ENCODE results near the gene PLAAT3. TPM values are rescaled to one million over a fixed set of nuclear protein-coding genes. Genes with fewer than 3 reads are reported as not detected.

PLAAT3 gene
- polyA plus RNA-seq, 1 of the 3 experiments (the other 2 are of a cell fraction) = 44.0 TPM

DNA sequence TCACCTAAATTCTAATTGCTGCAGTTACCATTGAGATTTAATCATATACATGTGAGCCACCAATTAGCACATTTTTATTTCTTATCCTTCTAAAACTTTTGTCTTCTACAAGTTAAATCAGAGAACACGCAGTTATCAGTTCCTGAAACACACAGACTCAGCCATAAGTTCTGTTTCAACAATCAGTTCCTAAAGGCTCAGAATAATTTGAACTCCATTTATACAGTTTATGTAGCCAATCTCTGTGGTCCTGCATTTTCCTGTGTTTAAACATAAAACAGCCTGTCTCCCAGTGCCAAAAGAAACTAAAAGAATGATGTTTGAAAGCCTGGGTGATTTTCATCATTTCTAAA is 2.9 kb downstream of the PLAAT3 start:
- ChIA-PET POLR2A (no interaction called here), CTCF (interaction anchor here (1.0 kb wide), 1 partner anchor 132 kb away, joined by 3 read pairs; no protein-coding TSS in a partner anchor)
- H3K36me3 ChIP-seq (replicated peaks in 1 of 2; ENCODE audit: control insufficient read depth in 1 of 2, insufficient read depth in 2 of 2, low read length in 1 of 2) = no peaks in the 10 kb centered on the region
- no peak for DNase-seq
- TF ChIP-seq ELF1 (IDR thresholded peaks at IDR 0.05) (no peak), RCOR1 (IDR thresholded peaks at IDR 0.05; ENCODE audit: low read length) (no peak), EP300 (IDR thresholded peaks at IDR 0.05; ENCODE audit: borderline replicate concordance in 1 of 2, low read depth in 1 of 2, low read length in 1 of 2) (no peak), REST (IDR thresholded peaks at IDR 0.05; ENCODE audit: low read depth, low read length) (no peak), PBX3 (IDR thresholded peaks at IDR 0.05) (no peak)
- TF ChIP-seq, protein P1, sequence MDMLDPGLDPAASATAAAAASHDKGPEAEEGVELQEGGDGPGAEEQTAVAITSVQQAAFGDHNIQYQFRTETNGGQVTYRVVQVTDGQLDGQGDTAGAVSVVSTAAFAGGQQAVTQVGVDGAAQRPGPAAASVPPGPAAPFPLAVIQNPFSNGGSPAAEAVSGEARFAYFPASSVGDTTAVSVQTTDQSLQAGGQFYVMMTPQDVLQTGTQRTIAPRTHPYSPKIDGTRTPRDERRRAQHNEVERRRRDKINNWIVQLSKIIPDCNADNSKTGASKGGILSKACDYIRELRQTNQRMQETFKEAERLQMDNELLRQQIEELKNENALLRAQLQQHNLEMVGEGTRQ (IDR thresholded peaks at IDR 0.05; ENCODE audit: borderline replicate concordance, low read depth, low read length) = no peak
- H3K27ac ChIP-seq (ENCODE audit: low read depth in 2 of 2, low read length in 1 of 2) = no peak overlapping the region
- no peaks in the 10 kb centered on the region for H3K27me3 ChIP-seq (ENCODE audit: insufficient read depth)
- H3K4me1 ChIP-seq (ENCODE audit: control insufficient read depth in 1 of 2, insufficient read depth in 2 of 2, low read depth in 1 of 2, low read length in 1 of 2) = peaks cover 14 to 15% of the 10 kb centered on the region in 2 experiments
- H2AFZ ChIP-seq (ENCODE audit: low read depth) = no peak overlapping the region
- H3K9ac ChIP-seq = no peak overlapping the region
- H3K79me2 ChIP-seq (ENCODE audit: insufficient read depth) = no peaks in the 10 kb centered on the region
- H3K9me2 ChIP-seq = no peaks in the 10 kb centered on the region
- peaks cover 9% of the 10 kb centered on the region for H3F3A ChIP-seq (replicated peaks; ENCODE audit: insufficient read depth)
- no peak overlapping the region for H3K4me2 ChIP-seq
- H4K20me1 ChIP-seq (ENCODE audit: insufficient read depth) = no peaks in the 10 kb centered on the region
- no peaks in the 10 kb centered on the region for H3K9me3 ChIP-seq
- no peak overlapping the region for H3K4me3 ChIP-seq (ENCODE audit: low read depth in 2 of 2, low read length in 1 of 2)
- WGBS (ENCODE audit: low lambda C conversion rate) = 94% methylated on average over 1 of the region's 1 CpG

DNA sequence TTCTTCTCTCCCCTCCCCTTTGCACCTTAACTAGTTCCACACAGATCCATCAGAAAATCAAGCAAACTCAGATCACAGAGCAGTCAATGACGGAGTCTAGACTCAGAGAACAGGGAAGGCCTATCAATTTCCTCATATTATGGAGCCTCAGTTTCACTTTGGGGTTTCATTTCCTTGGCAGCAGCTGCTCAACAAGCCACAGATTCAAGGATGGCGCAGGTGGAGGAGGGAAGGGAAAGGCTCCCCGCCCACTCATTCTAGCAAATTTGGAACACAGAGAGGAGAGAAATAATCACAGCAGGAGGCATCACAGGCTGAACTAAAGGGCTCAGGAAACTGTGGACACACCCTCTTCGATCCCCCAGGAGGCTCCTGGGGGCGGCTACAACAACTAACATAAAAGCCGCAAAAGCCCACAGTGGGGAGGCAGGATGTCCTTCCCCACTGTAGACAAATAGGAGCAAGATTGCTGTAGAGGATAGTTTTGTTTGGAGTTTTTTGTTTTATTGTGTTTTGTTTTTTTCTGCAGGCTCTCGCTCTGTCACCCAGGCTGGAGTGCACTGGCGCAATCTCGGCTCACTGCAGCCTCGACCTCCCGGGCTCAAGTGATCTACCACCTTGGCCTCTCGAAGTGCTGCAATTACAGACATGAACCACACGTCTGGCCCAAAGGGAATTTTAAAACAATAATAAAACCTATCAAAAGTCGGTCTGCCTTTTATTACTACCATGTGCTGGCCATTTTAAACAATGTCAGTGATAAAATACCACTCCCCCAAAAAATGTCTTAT is 3.4 kb downstream of the PLAAT3 start:
- Histone ChIP-seq H3F3A (replicated peaks; ENCODE audit: insufficient read depth) (peaks cover 9% of the 10 kb centered on the region), H3K9me2 (no peaks in the 10 kb centered on the region), H3K4me3 (ENCODE audit: low read depth in 2 of 2, low read length in 1 of 2) (no peak overlapping the region), H3K4me2 (no peak overlapping the region), H2AFZ (ENCODE audit: low read depth) (no peak overlapping the region), H3K27ac (ENCODE audit: low read depth in 2 of 2, low read length in 1 of 2) (no peak overlapping the region), H3K9ac (no peak overlapping the region), H4K20me1 (ENCODE audit: insufficient read depth) (no peaks in the 10 kb centered on the region), H3K36me3 (replicated peaks in 1 of 2; ENCODE audit: control insufficient read depth in 1 of 2, insufficient read depth in 2 of 2, low read length in 1 of 2) (no peaks in the 10 kb centered on the region), H3K27me3 (ENCODE audit: insufficient read depth) (no peaks in the 10 kb centered on the region), H3K4me1 (ENCODE audit: control insufficient read depth in 1 of 2, insufficient read depth in 2 of 2, low read depth in 1 of 2, low read length in 1 of 2) (peaks cover 14 to 15% of the 10 kb centered on the region in 2 experiments), H3K9me3 (no peaks in the 10 kb centered on the region), H3K79me2 (ENCODE audit: insufficient read depth) (no peaks in the 10 kb centered on the region)
- TF ChIP-seq, protein P2, sequence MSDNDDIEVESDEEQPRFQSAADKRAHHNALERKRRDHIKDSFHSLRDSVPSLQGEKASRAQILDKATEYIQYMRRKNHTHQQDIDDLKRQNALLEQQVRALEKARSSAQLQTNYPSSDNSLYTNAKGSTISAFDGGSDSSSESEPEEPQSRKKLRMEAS (IDR thresholded peaks at IDR 0.05; ENCODE audit: low read depth) = no peak
- ChIA-PET CTCF (no interaction called here), POLR2A (no interaction called here)
- no peak for DNase-seq
- WGBS (ENCODE audit: low lambda C conversion rate) = 82% methylated on average over 14 of the region's 14 CpGs
